Lower leg skin (tissue), 3 donors: ENCODE data around the gene EGFL8.

Experiments
- POLR2A ChIP-seq, 2 donors: fragments of 450-650 bp; IDR thresholded peaks; one replicate each; pipeline ENCODE4 v1.6.1; 2016 to 2017; ENCODE audit warnings: antibody characterized with exemption in 2 of 2, mild to moderate bottlenecking in 1 of 2, moderate library complexity in 1 of 2
- TF ChIP-seq, protein P1 (sequence below), 3 donors: fragments of 450-650 bp; IDR thresholded peaks; one replicate each; pipeline ENCODE4 v1.5.1; 2016; ENCODE audit warnings: antibody characterized with exemption in 3 of 3, mild to moderate bottlenecking in 3 of 3, moderate library complexity in 2 of 3

DNA sequence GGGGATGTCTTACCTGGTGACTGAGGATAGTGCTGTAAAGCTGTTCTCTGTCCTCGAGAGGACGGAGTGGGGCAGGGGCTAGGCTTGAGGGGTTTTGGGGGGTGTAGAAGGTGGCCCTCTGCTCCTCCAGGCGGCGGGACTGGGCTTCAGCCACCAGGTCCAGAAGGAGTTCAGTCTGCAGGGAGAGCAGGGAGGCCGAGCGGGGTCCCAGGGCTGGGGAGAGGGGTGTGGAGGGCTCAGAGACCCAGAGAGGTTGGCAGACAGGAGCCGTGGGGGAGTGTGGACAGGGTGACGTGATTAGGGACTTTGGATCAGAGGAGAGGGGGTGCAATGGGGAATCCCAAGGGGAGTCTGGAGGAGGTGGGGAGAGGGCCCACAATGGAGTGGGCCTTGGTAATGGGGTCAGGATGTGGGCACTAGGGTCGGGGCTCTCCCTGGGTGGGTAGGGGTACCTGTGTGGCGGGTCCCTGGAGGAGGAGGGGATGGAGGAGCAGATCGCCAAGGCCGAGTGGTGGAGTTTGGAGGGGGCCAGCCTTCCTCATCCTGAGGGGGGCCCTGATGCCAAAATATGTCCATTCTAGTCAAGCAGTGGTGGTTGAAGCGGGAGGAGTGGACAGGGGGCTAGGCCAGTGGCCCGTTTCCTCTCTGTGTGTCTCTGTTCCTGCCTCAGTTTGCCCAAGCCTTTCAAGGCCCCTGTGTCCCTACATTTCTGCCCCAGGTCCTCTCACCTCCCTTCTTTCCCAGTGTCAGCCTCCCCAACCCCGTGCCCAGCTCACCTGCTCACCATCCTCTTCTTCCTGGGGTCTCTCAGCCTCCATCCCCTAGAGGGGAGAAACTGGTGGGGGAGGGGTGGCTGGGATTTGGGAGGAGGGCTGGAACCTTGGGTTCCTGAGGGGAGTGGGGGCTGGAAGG lies 27.6 kb downstream of the EGFL8 start:
- TF ChIP-seq, protein P1, sequence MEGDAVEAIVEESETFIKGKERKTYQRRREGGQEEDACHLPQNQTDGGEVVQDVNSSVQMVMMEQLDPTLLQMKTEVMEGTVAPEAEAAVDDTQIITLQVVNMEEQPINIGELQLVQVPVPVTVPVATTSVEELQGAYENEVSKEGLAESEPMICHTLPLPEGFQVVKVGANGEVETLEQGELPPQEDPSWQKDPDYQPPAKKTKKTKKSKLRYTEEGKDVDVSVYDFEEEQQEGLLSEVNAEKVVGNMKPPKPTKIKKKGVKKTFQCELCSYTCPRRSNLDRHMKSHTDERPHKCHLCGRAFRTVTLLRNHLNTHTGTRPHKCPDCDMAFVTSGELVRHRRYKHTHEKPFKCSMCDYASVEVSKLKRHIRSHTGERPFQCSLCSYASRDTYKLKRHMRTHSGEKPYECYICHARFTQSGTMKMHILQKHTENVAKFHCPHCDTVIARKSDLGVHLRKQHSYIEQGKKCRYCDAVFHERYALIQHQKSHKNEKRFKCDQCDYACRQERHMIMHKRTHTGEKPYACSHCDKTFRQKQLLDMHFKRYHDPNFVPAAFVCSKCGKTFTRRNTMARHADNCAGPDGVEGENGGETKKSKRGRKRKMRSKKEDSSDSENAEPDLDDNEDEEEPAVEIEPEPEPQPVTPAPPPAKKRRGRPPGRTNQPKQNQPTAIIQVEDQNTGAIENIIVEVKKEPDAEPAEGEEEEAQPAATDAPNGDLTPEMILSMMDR (IDR thresholded peaks at IDR 0.05): no peak
- no peak for TF ChIP-seq POLR2A (IDR thresholded peaks at IDR 0.05)
